Vagina (tissue), 2 donors: ENCODE measurements around the gene CWC22. TPM values are rescaled to one million over a fixed set of nuclear protein-coding genes. Genes with fewer than 3 reads are reported as not detected.

Source experiments
- DNase-seq, 2 donors: peaks; one replicate each; pipeline ENCODE4 v3.0.0-alpha.2; 2017; ENCODE audit errors: extremely low spot score in 2 of 2
- H3K27ac ChIP-seq: fragments of 200-600 bp; sonication (generic); one replicate; pipeline ENCODE4 v1.5.1; 2019
- H3K27me3 ChIP-seq: fragments of 200-600 bp; sonication (generic); one replicate; pipeline ENCODE4 v1.5.1; 2019
- H3K36me3 ChIP-seq, 2 donors: fragments of 200-600 bp; sonication (generic); one replicate each; pipeline ENCODE4 v1.5.1; 2017 to 2019
- H3K4me1 ChIP-seq: fragments of 200-600 bp; sonication (generic); one replicate; pipeline ENCODE4 v1.5.1; 2019
- H3K4me3 ChIP-seq, 2 donors: fragments of 200-600 bp; sonication (generic); 1 replicate in 1 of 2; 2 replicates in 1 of 2; pipeline ENCODE4 v1.5.1; 2016 to 2019
- H3K9me3 ChIP-seq: fragments of 200-600 bp; sonication (generic); one replicate; pipeline ENCODE4 v1.5.1; 2019
- POLR2A ChIP-seq, 2 donors: fragments of 450-650 bp; IDR thresholded peaks; one replicate each; pipeline ENCODE4 v1.6.1; 2017; ENCODE audit warnings: antibody characterized with exemption in 2 of 2, mild to moderate bottlenecking in 2 of 2, moderate library complexity in 2 of 2
- POLR2AphosphoS5 ChIP-seq, 2 donors: sonication (generic); formaldehyde crosslinking; IDR thresholded peaks; one replicate each; pipeline ENCODE4 v1.9.0; 2017; ENCODE audit warnings: antibody characterized with exemption in 2 of 2, mild to moderate bottlenecking in 2 of 2, low read depth in 1 of 2; ENCODE audit not compliant: insufficient read depth in 1 of 2
- intact Hi-C: fragments of 100-400 bp; cut with DNase I; formaldehyde crosslinking; loops from one replicate; pipeline ENCODE4 v1.15.1; 2023
- total RNA-seq: library from RNA; depleted of rRNA; stranded (reverse); fragments of >200 nt; gene quantifications from one replicate; pipeline ENCODE4 v1.2.3, GENCODE V29; 2016
- TF ChIP-seq, protein P1 (sequence below), 3 experiments: fragments of 450-650 bp in 2 of 3; fragments of 200-600 bp in 1 of 3; sonication (generic) in 1 of 3; IDR thresholded peaks; one replicate each; pipeline ENCODE4 v1.5.1; 2017 to 2019; ENCODE audit warnings: antibody characterized with exemption in 3 of 3, mild to moderate bottlenecking in 2 of 3, moderate library complexity in 2 of 3

CWC22 gene
- total RNA-seq, 1 donor from 2014 or later, result 17.2 TPM

DNA sequence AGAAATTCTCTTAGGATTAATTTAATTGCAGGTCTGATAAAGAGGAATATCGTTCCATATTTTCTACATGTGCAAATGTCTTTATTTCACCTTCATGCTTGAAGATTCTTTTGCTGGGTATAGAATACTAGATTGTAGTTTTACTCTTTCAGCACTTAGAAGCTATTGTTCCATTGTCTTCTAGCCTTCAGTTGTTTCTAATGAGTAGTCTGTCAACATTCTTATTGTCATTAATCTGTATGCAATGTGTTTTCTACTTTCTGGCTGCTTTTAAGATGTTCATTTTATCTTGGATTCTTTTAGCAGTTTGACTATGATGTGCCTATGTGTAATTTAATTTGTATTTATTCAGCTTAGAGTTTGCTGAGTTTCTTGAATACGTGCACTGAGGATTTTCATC lies 81.4 kb downstream of the CWC22 start:
- DNase-seq, result no peak
- Histone ChIP-seq H3K27ac (no peak overlapping the region), H3K4me1 (no peaks in the 10 kb centered on the region), H3K36me3 (peaks cover 0 to 4% of the 10 kb centered on the region in 2 donors), H3K27me3 (no peaks in the 10 kb centered on the region), H3K9me3 (no peaks in the 10 kb centered on the region), H3K4me3 (no peak overlapping the region)
- intact Hi-C loops, result no loop called here
- TF ChIP-seq POLR2AphosphoS5 (IDR thresholded peaks at IDR 0.05; ENCODE audit: insufficient read depth in 1 of 2, low read depth in 1 of 2) (no peak), POLR2A (IDR thresholded peaks at IDR 0.05) (no peak)
- TF ChIP-seq, protein P1, sequence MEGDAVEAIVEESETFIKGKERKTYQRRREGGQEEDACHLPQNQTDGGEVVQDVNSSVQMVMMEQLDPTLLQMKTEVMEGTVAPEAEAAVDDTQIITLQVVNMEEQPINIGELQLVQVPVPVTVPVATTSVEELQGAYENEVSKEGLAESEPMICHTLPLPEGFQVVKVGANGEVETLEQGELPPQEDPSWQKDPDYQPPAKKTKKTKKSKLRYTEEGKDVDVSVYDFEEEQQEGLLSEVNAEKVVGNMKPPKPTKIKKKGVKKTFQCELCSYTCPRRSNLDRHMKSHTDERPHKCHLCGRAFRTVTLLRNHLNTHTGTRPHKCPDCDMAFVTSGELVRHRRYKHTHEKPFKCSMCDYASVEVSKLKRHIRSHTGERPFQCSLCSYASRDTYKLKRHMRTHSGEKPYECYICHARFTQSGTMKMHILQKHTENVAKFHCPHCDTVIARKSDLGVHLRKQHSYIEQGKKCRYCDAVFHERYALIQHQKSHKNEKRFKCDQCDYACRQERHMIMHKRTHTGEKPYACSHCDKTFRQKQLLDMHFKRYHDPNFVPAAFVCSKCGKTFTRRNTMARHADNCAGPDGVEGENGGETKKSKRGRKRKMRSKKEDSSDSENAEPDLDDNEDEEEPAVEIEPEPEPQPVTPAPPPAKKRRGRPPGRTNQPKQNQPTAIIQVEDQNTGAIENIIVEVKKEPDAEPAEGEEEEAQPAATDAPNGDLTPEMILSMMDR (IDR thresholded peaks at IDR 0.05), result no peak

DNA sequence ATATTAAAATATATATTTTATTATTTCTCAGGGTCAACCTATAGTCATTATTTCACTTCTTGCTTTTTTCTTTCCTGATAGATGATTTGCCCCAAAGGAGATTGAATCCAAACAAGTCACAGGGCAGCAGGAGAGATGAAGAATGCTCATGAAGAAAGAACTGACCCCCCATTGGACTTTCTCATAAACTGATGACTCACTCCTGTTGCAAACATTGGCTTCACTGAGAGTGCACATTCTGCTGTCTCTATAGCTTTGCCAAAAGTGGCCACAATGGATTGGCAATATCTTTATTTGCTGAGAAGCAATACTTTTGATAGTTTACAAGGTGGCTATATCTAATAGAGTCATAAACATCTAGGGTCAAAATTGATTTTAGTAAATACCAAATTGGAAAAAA lies 89.8 kb downstream of the CWC22 start:
- Histone ChIP-seq H3K27ac (no peak overlapping the region), H3K4me1 (no peaks in the 10 kb centered on the region), H3K9me3 (no peaks in the 10 kb centered on the region), H3K27me3 (no peaks in the 10 kb centered on the region), H3K4me3 (no peak overlapping the region), H3K36me3 (no peaks in the 10 kb centered on the region)
- TF ChIP-seq POLR2AphosphoS5 (IDR thresholded peaks at IDR 0.05; ENCODE audit: insufficient read depth in 1 of 2, low read depth in 1 of 2) (no peak), POLR2A (IDR thresholded peaks at IDR 0.05) (no peak)
- TF ChIP-seq, protein P1 (IDR thresholded peaks at IDR 0.05), result no peak
- DNase-seq, result no peak
- intact Hi-C loops, result no loop called here

DNA sequence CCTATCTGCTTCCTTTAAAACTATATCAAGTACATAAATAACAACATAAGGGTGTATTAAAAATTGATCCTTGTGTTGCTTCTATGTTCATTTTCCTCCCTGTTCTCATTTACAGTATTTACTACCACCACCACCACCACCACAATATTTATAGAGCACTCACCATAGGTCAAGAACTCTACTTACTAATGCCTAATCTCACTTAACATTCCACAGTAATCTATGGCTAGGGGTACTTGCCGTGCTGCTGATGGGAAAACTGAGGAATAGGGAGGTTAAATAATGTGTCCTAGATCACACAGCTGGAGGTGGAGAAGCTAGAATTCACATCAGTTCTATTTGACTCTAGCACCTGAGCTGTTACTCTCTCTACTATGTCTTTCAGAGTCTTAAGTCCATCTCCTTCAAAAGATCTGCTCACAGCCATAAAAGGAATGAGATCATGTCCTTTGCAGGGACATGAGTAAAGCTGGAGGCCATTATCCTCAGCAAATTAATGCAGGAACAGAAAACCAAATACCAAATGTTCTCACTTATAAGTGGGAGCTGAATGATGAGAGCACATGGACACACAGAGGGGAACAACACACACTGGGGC lies 91.6 kb downstream of the CWC22 start:
- Histone ChIP-seq H3K27me3 (no peaks in the 10 kb centered on the region), H3K27ac (no peak overlapping the region), H3K4me3 (no peak overlapping the region), H3K4me1 (no peaks in the 10 kb centered on the region), H3K36me3 (no peaks in the 10 kb centered on the region), H3K9me3 (no peaks in the 10 kb centered on the region)
- TF ChIP-seq POLR2A (IDR thresholded peaks at IDR 0.05) (no peak), POLR2AphosphoS5 (IDR thresholded peaks at IDR 0.05; ENCODE audit: insufficient read depth in 1 of 2, low read depth in 1 of 2) (no peak)
- TF ChIP-seq, protein P1 (IDR thresholded peaks at IDR 0.05), result no peak
- intact Hi-C loops, result no loop called here
- no peak for DNase-seq

DNA sequence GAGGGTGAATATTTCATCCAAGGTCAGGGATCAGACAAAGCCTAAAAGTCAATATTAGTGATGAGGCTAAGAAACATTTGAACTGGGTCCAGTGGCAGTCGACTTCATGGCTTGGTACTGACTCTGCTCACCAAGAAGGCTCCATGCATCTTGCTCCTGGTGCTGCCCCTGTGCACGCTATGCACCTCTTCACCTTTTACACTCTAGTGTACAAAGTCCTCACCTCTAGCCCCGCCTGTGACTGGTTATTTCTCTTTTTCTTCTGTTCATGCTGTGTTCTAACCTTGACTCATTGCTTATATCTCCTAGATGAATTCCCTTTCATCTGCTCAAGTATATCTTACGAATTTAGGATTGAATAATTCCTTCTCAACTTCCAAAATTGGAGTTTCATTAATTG lies 93.3 kb downstream of the CWC22 start:
- no peak overlapping the region for H3K27ac ChIP-seq
- intact Hi-C loops, result no loop called here
- no peaks in the 10 kb centered on the region for H3K4me1 ChIP-seq
- DNase-seq, result no peak
- TF ChIP-seq POLR2A (IDR thresholded peaks at IDR 0.05), result no peak
- TF ChIP-seq POLR2AphosphoS5 (IDR thresholded peaks at IDR 0.05; ENCODE audit: insufficient read depth in 1 of 2, low read depth in 1 of 2), result no peak
- TF ChIP-seq, protein P1 (IDR thresholded peaks at IDR 0.05), result no peak
- no peaks in the 10 kb centered on the region for H3K36me3 ChIP-seq
- no peak overlapping the region for H3K4me3 ChIP-seq
- no peaks in the 10 kb centered on the region for H3K9me3 ChIP-seq
- no peaks in the 10 kb centered on the region for H3K27me3 ChIP-seq

DNA sequence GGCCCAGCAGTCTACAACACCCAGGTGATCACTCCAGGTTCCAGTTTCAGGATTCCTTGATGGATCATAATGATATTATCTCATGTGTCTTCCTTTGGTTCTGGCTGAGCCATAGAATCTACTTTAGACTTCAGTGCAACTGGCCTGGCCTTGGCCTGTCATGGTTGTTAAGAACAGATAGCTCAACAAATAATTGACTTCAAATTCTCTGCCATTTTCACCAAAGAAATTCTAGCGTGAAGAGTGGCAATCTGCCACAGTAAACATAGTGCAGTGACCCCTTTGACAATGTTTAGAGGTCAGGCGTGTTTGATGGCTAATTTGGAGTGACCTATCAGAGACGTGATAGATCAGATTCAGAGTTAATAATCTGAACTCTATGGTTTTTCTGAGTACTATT lies 95.5 kb downstream of the CWC22 start:
- H3K4me3 ChIP-seq, result no peak overlapping the region
- no peaks in the 10 kb centered on the region for H3K9me3 ChIP-seq
- DNase-seq, result no peak
- no peaks in the 10 kb centered on the region for H3K36me3 ChIP-seq
- no peak overlapping the region for H3K27ac ChIP-seq
- no peaks in the 10 kb centered on the region for H3K27me3 ChIP-seq
- TF ChIP-seq POLR2A (IDR thresholded peaks at IDR 0.05) (no peak), POLR2AphosphoS5 (IDR thresholded peaks at IDR 0.05; ENCODE audit: insufficient read depth in 1 of 2, low read depth in 1 of 2) (no peak)
- TF ChIP-seq, protein P1 (IDR thresholded peaks at IDR 0.05), result no peak
- intact Hi-C loops, result no loop called here
- H3K4me1 ChIP-seq, result no peaks in the 10 kb centered on the region
